Mononuclear cell (primary cell): Measurements from ENCODE around the gene FRRS1L. TPM values are rescaled to one million over a fixed set of nuclear protein-coding genes. Genes with fewer than 3 reads are reported as not detected.
A peak's percentile ranks its signal among the peaks of the same experiment; 100 is the strongest.
"Not testable (repeated sequence)": the region's sequence is repeated elsewhere in the genome, so short reads cannot be mapped to it uniquely, and the experiment has no call there.

ENCODE experiments used
- H3K27me3 ChIP-seq: 2 replicates; pipeline ENCODE4 v1.6.0; 2011; ENCODE audit warnings: low read length, control low read depth; ENCODE audit not compliant: insufficient read depth
- H3K4me1 ChIP-seq: 2 replicates; pipeline ENCODE4 v1.5.1; 2011; ENCODE audit warnings: mild to moderate bottlenecking, low read length, control low read depth; ENCODE audit not compliant: insufficient read depth
- H3K4me3 ChIP-seq: 2 replicates; pipeline ENCODE4 v1.5.1; 2011; ENCODE audit warnings: mild to moderate bottlenecking, low read length, moderate library complexity
- H3K9me3 ChIP-seq: 2 replicates; pipeline ENCODE4 v1.5.1; 2011; ENCODE audit warnings: low read depth, mild to moderate bottlenecking, control low read depth, low read length
- total RNA-seq: library from RNA; depleted of rRNA; stranded (reverse); fragments of >200 nt; gene quantifications from one replicate; pipeline ENCODE4 v1.2.3, GENCODE V29; 2012

FRRS1L gene
- total RNA-seq, 1 donor = under 0.01 TPM

- not testable (repeated sequence) for H3K9me3 ChIP-seq, H3K27me3 ChIP-seq, H3K4me3 ChIP-seq
- peaks cover 15% of the 10 kb centered on the region for H3K4me1 ChIP-seq
These were observed 40.4 kb downstream of the FRRS1L start for GRCh38 chr9:109126671-109127070.

DNA sequence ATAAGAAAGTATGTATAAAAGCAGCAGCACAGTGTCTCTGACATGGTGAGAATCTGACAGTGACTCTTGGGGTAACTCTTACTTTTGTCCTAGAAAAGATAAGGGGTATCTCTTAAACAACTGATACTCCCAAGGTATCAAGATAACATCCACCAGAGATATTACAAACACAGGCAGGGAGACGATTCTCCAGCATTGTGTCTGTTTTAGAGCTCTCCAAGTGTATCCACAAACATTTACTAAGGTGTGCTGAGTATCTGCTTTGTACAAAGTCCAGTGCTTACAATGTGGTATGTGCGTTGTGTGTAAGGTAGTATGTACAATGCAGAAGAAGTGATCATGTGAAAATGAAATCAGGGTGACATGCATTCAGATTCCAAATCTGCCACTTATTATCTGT lies 42.9 kb downstream of the FRRS1L start:
- H3K9me3 ChIP-seq = no peaks in the 10 kb centered on the region
- no peak overlapping the region for H3K4me3 ChIP-seq
- peaks cover 22% of the 10 kb centered on the region for H3K4me1 ChIP-seq
- no peaks in the 10 kb centered on the region for H3K27me3 ChIP-seq

DNA sequence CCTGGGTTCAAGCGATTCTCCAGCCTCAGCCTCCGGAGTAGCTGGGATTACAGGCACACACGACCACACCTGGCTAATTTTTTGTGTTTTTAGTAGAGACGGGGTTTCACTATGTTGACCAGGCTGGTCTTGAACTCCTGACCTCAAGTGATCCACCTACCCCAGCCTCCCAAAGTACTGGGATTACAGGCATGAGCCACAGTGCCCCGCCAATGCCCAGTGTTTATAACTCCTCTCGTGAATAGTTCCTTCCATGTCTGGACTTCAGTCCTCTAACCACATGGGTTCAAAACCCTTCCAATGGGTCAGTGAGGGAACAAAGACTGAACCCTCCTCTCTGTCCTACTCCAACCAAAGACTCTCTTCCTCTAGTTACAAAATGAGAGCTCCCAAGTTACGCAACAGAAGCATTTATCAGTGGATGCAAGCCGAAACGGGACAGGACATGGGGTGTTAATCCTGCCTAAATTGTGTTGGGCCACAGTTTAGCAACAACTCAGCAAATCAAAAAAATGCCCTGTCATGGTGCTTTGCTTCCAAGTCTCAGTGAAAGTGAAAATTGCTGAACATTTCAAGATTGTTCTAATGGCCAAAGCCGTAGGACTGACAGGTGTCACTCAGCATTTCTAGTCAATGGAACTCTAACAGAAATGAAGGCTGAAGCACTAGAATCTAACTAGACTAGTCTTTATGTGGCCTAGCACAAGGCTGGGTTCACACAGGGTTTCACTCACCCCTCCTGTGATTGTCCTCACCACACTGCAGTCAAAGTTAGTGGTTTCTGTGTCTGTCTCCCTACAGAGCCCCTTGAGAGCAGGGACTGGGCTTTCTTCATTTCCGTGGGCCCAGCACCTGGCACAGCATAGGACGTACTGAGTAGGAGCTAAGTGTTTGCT lies 44.1 kb downstream of the FRRS1L start:
- no peaks in the 10 kb centered on the region for H3K9me3 ChIP-seq
- peaks cover 33% of the 10 kb centered on the region for H3K4me1 ChIP-seq
- H3K4me3 ChIP-seq = no peak overlapping the region
- H3K27me3 ChIP-seq = no peaks in the 10 kb centered on the region

DNA sequence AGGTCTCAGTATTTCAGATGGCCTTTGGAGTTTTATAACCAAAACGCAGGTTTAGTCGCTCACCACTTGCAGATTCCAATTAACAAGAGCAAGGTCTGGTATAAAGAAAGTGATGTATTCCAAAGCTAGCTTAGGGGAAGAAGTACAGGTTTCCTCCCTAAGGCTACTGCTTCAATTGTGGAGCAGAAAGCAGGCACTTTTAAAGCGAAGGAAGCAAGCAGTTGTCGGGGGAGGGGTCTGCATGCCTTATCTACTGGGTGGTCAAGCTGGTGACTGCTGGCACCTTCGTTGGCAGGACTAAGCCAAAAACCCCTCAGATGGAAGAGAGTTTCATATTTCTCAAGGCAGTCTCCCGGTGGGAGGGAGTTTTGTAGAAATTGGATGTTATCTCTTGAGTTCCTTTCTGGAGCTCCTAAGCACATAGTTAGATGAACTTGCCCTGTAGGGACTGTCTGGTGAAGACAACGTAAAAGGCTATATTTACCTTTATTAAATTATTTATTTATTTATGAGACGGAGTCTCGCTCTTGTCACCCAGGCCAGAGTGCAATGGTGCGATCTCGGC lies 45.7 kb downstream of the FRRS1L start:
- Histone ChIP-seq H3K27me3 (no peaks in the 10 kb centered on the region), H3K4me3 (no peak overlapping the region), H3K9me3 (no peaks in the 10 kb centered on the region), H3K4me1 (peaks cover 49% of the 10 kb centered on the region)

DNA sequence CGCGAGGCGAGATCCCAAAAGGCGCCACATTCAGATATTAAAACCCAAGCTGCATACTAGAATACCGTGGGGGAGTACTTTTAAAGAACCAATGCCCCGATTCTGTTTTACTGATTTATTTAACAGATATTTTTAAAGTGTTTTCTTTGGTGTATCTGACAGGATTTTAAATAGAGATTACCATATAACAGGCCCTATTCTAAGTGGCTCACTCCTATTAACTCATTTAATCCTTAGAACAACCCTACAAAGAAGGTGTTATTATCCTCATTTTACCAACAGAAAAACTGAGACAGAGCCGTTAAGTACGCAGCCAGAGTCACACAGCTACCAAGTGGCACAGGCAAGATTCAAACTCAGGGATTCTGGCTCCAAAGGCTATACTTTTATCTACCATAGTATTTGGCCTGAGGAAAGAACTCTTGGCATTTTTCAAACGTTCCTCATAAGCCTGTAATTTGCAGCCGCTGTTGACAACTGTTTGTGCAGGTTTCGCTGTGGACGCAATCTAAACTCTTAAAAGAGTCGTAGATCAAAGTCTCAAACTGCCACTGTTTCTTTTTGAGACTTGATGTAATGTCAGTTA lies 46.8 kb downstream of the FRRS1L start:
- peak overlapping the region; percentile 92 for H3K4me3 ChIP-seq
- no peaks in the 10 kb centered on the region for H3K27me3 ChIP-seq
- peaks cover 59% of the 10 kb centered on the region for H3K4me1 ChIP-seq
- H3K9me3 ChIP-seq = no peaks in the 10 kb centered on the region

DNA sequence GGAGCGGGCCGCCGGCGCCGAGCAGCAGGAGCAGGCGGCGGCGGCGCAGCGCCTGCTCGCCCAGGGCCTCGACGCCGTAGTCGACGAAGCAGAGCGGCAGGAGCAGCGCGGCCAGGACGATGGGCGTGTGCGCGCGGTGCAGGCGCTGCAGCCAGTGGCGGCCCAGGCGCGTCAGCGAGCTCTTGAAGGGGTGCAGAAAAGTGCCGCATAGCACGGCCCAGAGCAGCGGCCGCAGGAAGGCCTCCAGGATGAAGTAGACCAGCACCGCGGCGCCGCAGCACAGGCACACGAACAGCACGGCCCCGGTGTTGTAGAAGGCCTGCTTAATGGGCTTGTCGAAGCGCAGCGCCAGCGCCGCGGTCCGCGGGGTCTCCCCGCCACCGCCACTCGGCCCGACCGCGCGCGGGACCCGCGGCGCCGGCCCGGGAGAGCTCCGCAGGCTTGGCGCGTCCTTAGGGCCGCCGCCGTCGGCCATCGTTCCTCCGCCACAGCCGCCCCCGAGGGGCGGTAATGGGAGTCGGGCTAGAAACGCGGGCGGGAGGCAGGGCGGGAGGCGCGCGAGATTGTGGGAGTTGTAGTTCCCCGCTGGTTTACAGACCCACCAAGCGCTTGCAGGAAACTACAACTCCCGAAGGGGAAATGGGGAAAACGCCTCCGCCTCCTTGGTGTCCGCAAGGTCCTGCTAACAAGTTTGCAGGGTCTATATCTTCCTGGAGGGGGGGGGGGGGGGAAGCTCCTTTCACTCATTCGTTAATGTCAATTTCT lies 47.4 kb downstream of the FRRS1L start, which contains the start of gene TMEM245:
TSS of gene TMEM245 (minus strand) at position 509 of the 765 bp plus-strand sequence. CDS start at position 475, 34 bp downstream.
- peak within 1 kb of the TSS; percentile 92 for H3K4me3 ChIP-seq
- H3K4me1 ChIP-seq = peaks cover 59% of the 10 kb centered on the region
- H3K27me3 ChIP-seq = no peaks in the 10 kb centered on the region
- H3K9me3 ChIP-seq = no peaks in the 10 kb centered on the region

GRCh38 chr9:109118808-109119438 lies 48.1 kb downstream of the FRRS1L start:
- peak overlapping the region; percentile 92 for H3K4me3 ChIP-seq
- H3K9me3 ChIP-seq = no peaks in the 10 kb centered on the region
- no peaks in the 10 kb centered on the region for H3K27me3 ChIP-seq
- H3K4me1 ChIP-seq = peaks cover 60% of the 10 kb centered on the region

GRCh38 chr9:109117856-109118807 lies 48.9 kb downstream of the FRRS1L start:
- H3K4me1 ChIP-seq = peaks cover 56% of the 10 kb centered on the region
- H3K9me3 ChIP-seq = no peaks in the 10 kb centered on the region
- no peaks in the 10 kb centered on the region for H3K27me3 ChIP-seq
- peak overlapping the region; percentile 92 for H3K4me3 ChIP-seq

- Histone ChIP-seq H3K27me3 (no peaks in the 10 kb centered on the region), H3K4me3 (no peak overlapping the region), H3K4me1 (peaks cover 48% of the 10 kb centered on the region), H3K9me3 (no peaks in the 10 kb centered on the region)
These were observed 51.0 kb downstream of the FRRS1L start for GRCh38 chr9:109115931-109116526.

DNA sequence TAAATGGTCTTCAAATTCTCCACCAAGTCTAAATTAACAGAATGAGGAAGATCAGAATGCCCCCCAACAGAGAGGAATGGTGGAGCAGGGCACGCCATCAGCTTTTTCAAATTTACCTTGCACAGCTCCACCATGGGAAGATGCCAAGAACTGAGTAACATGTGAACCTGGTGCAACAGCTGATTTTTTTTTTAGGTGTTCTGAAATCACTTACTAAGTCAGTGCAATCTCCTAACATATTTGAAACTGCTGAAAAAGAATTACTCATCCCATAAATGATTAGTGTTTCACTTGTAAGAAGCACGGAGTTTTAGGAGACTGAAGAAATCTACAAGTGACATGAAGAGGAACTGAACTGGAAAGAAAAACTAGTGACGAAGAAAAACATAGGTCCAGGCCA lies 52.4 kb downstream of the FRRS1L start:
- no peaks in the 10 kb centered on the region for H3K27me3 ChIP-seq
- peaks cover 50% of the 10 kb centered on the region for H3K4me1 ChIP-seq
- no peaks in the 10 kb centered on the region for H3K9me3 ChIP-seq
- H3K4me3 ChIP-seq = no peak overlapping the region

- no peaks in the 10 kb centered on the region for H3K27me3 ChIP-seq
- peaks cover 47% of the 10 kb centered on the region for H3K4me1 ChIP-seq
- no peak overlapping the region for H3K4me3 ChIP-seq
- H3K9me3 ChIP-seq = no peaks in the 10 kb centered on the region
These were observed 53.0 kb downstream of the FRRS1L start for GRCh38 chr9:109113892-109114609.

DNA sequence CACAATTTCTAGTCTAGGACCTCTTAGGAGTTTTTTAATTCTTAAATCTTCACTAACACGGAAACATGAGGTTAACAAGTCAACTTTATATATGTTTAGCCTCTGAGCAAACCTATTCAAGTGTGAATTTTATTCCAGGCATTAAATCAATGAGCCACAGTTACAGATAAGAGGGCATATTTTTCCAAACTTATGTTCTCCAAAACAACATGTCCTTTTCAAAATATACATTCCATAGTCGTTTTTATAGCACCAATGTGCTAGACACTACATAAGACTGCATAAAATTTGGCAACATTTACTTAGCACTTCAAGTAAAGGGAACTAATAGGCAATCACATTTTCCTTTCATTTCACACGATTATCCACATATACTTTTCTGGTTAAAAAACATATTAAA lies 53.8 kb downstream of the FRRS1L start:
- Histone ChIP-seq H3K4me1 (peaks cover 42% of the 10 kb centered on the region), H3K4me3 (no peak overlapping the region)

More for the DNA sequence above, 53.8 kb downstream of the FRRS1L start:
- Histone ChIP-seq H3K9me3 (no peaks in the 10 kb centered on the region), H3K27me3 (no peaks in the 10 kb centered on the region)
